HepG2 (cell line): ENCODE measurements around the gene LMOD1. TPM values are rescaled to one million over a fixed set of nuclear protein-coding genes. Genes with fewer than 3 reads are reported as not detected.

ENCODE experiments used
- ATAC-seq: fragments of 200-7000 bp; cut with Tn5 transposase; 3 replicates; pipeline ENCODE4 v1.9.1; 2020; ENCODE audit warnings: mild to moderate bottlenecking, moderate library complexity
- BruUV-seq: library from RNA; stranded (reverse); fragments of 400-500 nt; replicated peaks from 2 replicates; lab custom pipeline; 2021; lab: Mats Ljungman, UMichigan
- CTCF ChIA-PET: fragments of 300-600 bp; formaldehyde crosslinking; extraction: SDS; loops from one replicate; lab custom pipeline; 2021; ENCODE audit warnings: low total read pairs, inconsistent platforms, low intra/inter-chr PET ratio; lab: Yijun Ruan, JAX
- POLR2A ChIA-PET: fragments of 350-600 bp; sonication (Branson Sonifier 250); formaldehyde crosslinking; loops from one replicate; lab custom pipeline; 2020; ENCODE audit warnings: antibody characterized with exemption, inconsistent platforms; lab: Yijun Ruan, JAX
- DNase-seq: peaks from one replicate; pipeline ENCODE4 v3.0.0-alpha.2; 2015; ENCODE audit warnings: low spot score
- FAIRE-seq: peaks from 3 replicates; lab custom pipeline; 2011; peaks lifted over from hg19 to GRCh38; lab: Jason Lieb, UNC
- H2AFZ ChIP-seq: one replicate; pipeline ENCODE4 v1.6.1; 2011; ENCODE audit warnings: low read length, inconsistent platforms
- H3K27ac ChIP-seq: fragments of 300-600 bp; 3 replicates; pipeline ENCODE4 v1.8.0; 2011; ENCODE audit warnings: mixed run types, mild to moderate bottlenecking, mixed read lengths, low read length, inconsistent platforms; ENCODE audit not compliant: insufficient read depth; ENCODE audit errors: extremely low read length
- H3K27me3 ChIP-seq, 2 experiments: fragments of 200-600 bp in 1 of 2; 2 replicates in 1 of 2; 3 replicates in 1 of 2; pipeline versions ENCODE4 v1.6.0 to v1.8.0; 2011; ENCODE audit warnings: low read length in 2 of 2, mild to moderate bottlenecking in 2 of 2, moderate library complexity in 2 of 2, inconsistent platforms in 1 of 2; ENCODE audit not compliant: insufficient read depth in 2 of 2, control insufficient read depth in 1 of 2
- H3K36me3 ChIP-seq, 2 experiments: fragments of 200-600 bp in 1 of 2; replicated peaks in 1 of 2; 2 replicates in 1 of 2; 3 replicates in 1 of 2; pipeline versions ENCODE4 v1.5.1 to v1.8.0; 2011; ENCODE audit warnings: low read length in 2 of 2, inconsistent platforms in 1 of 2; ENCODE audit not compliant: insufficient read depth in 2 of 2, control insufficient read depth in 1 of 2
- H3K4me1 ChIP-seq: 2 replicates; pipeline ENCODE4 v1.5.1; 2012; ENCODE audit warnings: low read length, inconsistent platforms; ENCODE audit not compliant: insufficient read depth
- H3K4me2 ChIP-seq: 2 replicates; pipeline ENCODE4 v1.6.0; 2011; ENCODE audit warnings: low read depth, low read length, inconsistent platforms
- H3K4me3 ChIP-seq, 3 experiments: fragments of 200-600 bp in 1 of 3; sonication (generic), shearing (Covaris generic) in 1 of 3; replicated peaks in 1 of 3; 2 replicates each; pipeline ENCODE4 v1.5.1; 2011 to 2016; ENCODE audit warnings: low read length in 3 of 3, inconsistent platforms in 2 of 3, low read depth in 2 of 3, mild to moderate bottlenecking in 2 of 3, control low read depth in 1 of 3, mixed read lengths in 1 of 3; ENCODE audit not compliant: insufficient read depth in 1 of 3
- H3K79me2 ChIP-seq: one replicate; pipeline ENCODE4 v1.6.1; 2011; ENCODE audit warnings: low read length, inconsistent platforms; ENCODE audit not compliant: insufficient read depth
- H3K9ac ChIP-seq: 2 replicates; pipeline ENCODE4 v1.6.0; 2011; ENCODE audit warnings: mild to moderate bottlenecking, low read depth, low read length, inconsistent platforms; ENCODE audit not compliant: insufficient read depth
- H3K9me3 ChIP-seq: 2 replicates; pipeline ENCODE4 v1.5.1; 2012; ENCODE audit warnings: mild to moderate bottlenecking, low read length
- H4K20me1 ChIP-seq: 2 replicates; pipeline ENCODE4 v1.6.0; 2011; ENCODE audit warnings: inconsistent platforms, mild to moderate bottlenecking, low read length, moderate library complexity; ENCODE audit not compliant: insufficient read depth
- CENPT ChIP-seq: sonication (generic); formaldehyde crosslinking; IDR thresholded peaks from 2 replicates; pipeline ENCODE4 v1.8.0; 2022; ENCODE audit warnings: low read depth, mild to moderate bottlenecking, moderate library complexity, missing genetic modification reagents
- XBP1 ChIP-seq: sonication (generic); formaldehyde crosslinking; IDR thresholded peaks from 2 replicates; pipeline ENCODE4 v1.5.0; 2020; ENCODE audit warnings: missing genetic modification reagents
- ZNF12 ChIP-seq: sonication (generic); formaldehyde crosslinking; IDR thresholded peaks from 2 replicates; pipeline ENCODE4 v1.5.0; 2020; ENCODE audit warnings: missing genetic modification reagents
- ZNF556 ChIP-seq: sonication (generic); formaldehyde crosslinking; IDR thresholded peaks from 2 replicates; pipeline ENCODE4 v1.4.0; 2020; ENCODE audit warnings: mild to moderate bottlenecking, missing genetic modification reagents, borderline replicate concordance
- ZNF7 ChIP-seq: IDR thresholded peaks from 2 replicates; pipeline ENCODE4 v1.6.1; 2016; ENCODE audit warnings: missing biosample characterization, missing genetic modification reagents
- ZSCAN25 ChIP-seq: sonication (generic); formaldehyde crosslinking; IDR thresholded peaks from 2 replicates; pipeline ENCODE4 v1.8.0; 2022; ENCODE audit warnings: mild to moderate bottlenecking, missing genetic modification reagents
- whole genome bisulfite sequencing: methylation state at CpG from one replicate; pipeline ENCODE4 v1.1.6; 2017; ENCODE audit warnings: low lambda C conversion rate; 5-methylcytosine and 5-hydroxymethylcytosine counted together
- in situ Hi-C: cut with HindIII; loops from 2 replicates; pipeline ENCODE4 v1.10.0; 2017; ENCODE audit warnings: low pct_unique_long_range_greater_than_20kb; ENCODE audit not compliant: extremely low pct_ligation_motif_present
- intact Hi-C: fragments of 100-400 bp; cut with micrococcal nuclease; formaldehyde crosslinking; loops from one replicate; pipeline ENCODE4 v1.10.0; 2022; ENCODE audit not compliant: unreplicated experiment
- polyA plus RNA-seq, 8 experiments: library from polyadenylated mRNA; depleted of rRNA in 3 of 8; stranded (reverse) in 7 of 8; unstranded in 1 of 8; fragments of >200 nt; fragmentation: Illumina TruSeq in 4 of 8; extraction: Trizol in 4 of 8; gene quantifications; 2 replicates each; pipeline versions ENCODE4 v1.2.1 to v1.2.3, GENCODE V29; 2011 to 2016; ENCODE audit warnings: low read depth in 4 of 8, missing spikeins in 1 of 8, mixed read lengths in 1 of 8; ENCODE audit not compliant: insufficient read depth in 1 of 8
- total RNA-seq, 5 experiments: library from RNA; depleted of rRNA; stranded (reverse); fragments of >200 nt; fragmentation: Illumina TruSeq; extraction: Trizol; gene quantifications; 2 replicates each; pipeline ENCODE4 v1.2.3, GENCODE V29; 2016; ENCODE audit warnings: low read depth in 1 of 5
- TF ChIP-seq, protein P1 (sequence below): sonication (generic); formaldehyde crosslinking; IDR thresholded peaks from 2 replicates; pipeline ENCODE4 v1.5.0; 2020; ENCODE audit warnings: missing genetic modification reagents, mild to moderate bottlenecking, borderline replicate concordance
- TF ChIP-seq, protein P2 (sequence below): sonication (generic); formaldehyde crosslinking; IDR thresholded peaks from 2 replicates; pipeline ENCODE4 v1.4.0; 2020; ENCODE audit warnings: missing genetic modification reagents

The LMOD1 gene
- total and polyA plus RNA-seq, 2 of the 13 experiments (the other 11 are each of a cell fraction or from before 2014, with no cell fraction given) = not detected

DNA sequence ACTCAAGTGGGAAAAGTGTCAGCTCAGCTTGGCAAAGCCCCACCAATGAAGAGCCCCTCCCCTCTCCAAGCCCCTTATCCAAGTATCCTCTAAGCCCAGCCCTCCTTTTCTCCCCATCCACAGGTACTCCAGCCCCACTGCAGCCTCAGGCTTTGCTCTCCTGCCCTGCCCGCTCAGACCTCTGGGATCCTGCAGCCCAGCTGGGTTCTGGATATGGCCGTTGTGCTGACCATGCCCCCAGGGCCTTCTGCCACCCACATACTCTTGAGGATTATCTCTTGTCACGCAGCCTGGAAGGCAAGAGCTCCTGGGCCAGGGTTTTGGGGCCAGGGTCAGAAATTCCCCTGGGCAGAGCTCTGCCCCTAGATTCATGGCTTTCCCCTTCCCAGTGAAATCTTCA, 52.9 kb downstream of the LMOD1 start:
- FAIRE-seq = no peak

More for the DNA sequence above, 52.9 kb downstream of the LMOD1 start:
- Histone ChIP-seq H4K20me1 (no peaks in the 10 kb centered on the region), H3K4me2 (no peak overlapping the region), H3K9me3 (no peaks in the 10 kb centered on the region), H3K4me3 (no peak overlapping the region), H3K36me3 (no peaks in the 10 kb centered on the region), H3K79me2 (no peaks in the 10 kb centered on the region), H3K9ac (no peak overlapping the region), H3K27me3 (peaks cover 4 to 21% of the 10 kb centered on the region in 2 experiments; a peak in 3 of 5 replicates), H2AFZ (no peak overlapping the region), H3K27ac (no peak overlapping the region), H3K4me1 (peaks cover 10% of the 10 kb centered on the region)
- intact Hi-C loops = loop anchor here (10.0 kb wide), 1 partner anchor 221 kb away; no protein-coding TSS in a partner anchor
- in situ Hi-C loops = loop anchor here (5.0 kb wide), 1 partner anchor 79 kb away; no protein-coding TSS in a partner anchor
- TF ChIP-seq ZSCAN25 (CRISPR knock-in tag) (no peak), CENPT (CRISPR knock-in tag) (no peak), ZNF12 (no peak), ZNF556 (CRISPR knock-in tag) (no peak), ZNF7 (CRISPR knock-in tag) (no peak), XBP1 (CRISPR knock-in tag) (no peak)
- TF ChIP-seq, protein P1, sequence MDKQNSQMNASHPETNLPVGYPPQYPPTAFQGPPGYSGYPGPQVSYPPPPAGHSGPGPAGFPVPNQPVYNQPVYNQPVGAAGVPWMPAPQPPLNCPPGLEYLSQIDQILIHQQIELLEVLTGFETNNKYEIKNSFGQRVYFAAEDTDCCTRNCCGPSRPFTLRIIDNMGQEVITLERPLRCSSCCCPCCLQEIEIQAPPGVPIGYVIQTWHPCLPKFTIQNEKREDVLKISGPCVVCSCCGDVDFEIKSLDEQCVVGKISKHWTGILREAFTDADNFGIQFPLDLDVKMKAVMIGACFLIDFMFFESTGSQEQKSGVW (CRISPR knock-in tag) = no peak
- TF ChIP-seq, protein P2, sequence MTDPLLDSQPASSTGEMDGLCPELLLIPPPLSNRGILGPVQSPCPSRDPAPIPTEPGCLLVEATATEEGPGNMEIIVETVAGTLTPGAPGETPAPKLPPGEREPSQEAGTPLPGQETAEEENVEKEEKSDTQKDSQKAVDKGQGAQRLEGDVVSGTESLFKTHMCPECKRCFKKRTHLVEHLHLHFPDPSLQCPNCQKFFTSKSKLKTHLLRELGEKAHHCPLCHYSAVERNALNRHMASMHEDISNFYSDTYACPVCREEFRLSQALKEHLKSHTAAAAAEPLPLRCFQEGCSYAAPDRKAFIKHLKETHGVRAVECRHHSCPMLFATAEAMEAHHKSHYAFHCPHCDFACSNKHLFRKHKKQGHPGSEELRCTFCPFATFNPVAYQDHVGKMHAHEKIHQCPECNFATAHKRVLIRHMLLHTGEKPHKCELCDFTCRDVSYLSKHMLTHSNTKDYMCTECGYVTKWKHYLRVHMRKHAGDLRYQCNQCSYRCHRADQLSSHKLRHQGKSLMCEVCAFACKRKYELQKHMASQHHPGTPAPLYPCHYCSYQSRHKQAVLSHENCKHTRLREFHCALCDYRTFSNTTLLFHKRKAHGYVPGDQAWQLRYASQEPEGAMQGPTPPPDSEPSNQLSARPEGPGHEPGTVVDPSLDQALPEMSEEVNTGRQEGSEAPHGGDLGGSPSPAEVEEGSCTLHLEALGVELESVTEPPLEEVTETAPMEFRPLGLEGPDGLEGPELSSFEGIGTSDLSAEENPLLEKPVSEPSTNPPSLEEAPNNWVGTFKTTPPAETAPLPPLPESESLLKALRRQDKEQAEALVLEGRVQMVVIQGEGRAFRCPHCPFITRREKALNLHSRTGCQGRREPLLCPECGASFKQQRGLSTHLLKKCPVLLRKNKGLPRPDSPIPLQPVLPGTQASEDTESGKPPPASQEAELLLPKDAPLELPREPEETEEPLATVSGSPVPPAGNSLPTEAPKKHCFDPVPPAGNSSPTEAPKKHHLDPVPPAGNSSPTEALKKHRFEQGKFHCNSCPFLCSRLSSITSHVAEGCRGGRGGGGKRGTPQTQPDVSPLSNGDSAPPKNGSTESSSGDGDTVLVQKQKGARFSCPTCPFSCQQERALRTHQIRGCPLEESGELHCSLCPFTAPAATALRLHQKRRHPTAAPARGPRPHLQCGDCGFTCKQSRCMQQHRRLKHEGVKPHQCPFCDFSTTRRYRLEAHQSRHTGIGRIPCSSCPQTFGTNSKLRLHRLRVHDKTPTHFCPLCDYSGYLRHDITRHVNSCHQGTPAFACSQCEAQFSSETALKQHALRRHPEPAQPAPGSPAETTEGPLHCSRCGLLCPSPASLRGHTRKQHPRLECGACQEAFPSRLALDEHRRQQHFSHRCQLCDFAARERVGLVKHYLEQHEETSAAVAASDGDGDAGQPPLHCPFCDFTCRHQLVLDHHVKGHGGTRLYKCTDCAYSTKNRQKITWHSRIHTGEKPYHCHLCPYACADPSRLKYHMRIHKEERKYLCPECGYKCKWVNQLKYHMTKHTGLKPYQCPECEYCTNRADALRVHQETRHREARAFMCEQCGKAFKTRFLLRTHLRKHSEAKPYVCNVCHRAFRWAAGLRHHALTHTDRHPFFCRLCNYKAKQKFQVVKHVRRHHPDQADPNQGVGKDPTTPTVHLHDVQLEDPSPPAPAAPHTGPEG = no peak
- POLR2A ChIA-PET = interaction anchor here (1.2 kb wide), 1 partner anchor 117 kb away, joined by 3 read pairs; the partner anchor contains the start of gene ELF3
- DNase-seq = no peak
- BruUV-seq = no TSS peak
- no peak for ATAC-seq
- 9% methylated on average over 2 of the region's 3 CpGs for WGBS
- CTCF ChIA-PET = no interaction called here
